Measurements from ENCODE around the gene HERC4.

DNA sequence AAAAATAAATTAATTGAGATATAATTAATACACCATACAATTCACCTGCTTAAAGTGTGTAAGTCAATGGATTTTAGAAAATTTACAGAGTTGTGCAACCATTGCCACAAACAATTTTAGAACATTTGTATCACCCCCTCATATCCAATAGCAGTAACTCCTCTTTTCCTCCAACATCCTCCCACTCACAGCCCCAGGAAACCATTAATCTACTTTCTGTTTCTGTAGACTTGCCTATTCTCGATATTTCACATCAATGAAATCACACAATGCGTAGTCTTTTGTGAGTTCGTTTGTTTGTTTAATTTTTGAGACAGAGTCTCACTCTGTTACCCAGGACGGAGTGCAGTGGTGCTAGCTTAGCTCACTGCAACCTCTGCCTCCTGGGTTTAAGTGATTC is 13.7 kb upstream of the HERC4 start:
- TF ChIP-seq, protein P1, sequence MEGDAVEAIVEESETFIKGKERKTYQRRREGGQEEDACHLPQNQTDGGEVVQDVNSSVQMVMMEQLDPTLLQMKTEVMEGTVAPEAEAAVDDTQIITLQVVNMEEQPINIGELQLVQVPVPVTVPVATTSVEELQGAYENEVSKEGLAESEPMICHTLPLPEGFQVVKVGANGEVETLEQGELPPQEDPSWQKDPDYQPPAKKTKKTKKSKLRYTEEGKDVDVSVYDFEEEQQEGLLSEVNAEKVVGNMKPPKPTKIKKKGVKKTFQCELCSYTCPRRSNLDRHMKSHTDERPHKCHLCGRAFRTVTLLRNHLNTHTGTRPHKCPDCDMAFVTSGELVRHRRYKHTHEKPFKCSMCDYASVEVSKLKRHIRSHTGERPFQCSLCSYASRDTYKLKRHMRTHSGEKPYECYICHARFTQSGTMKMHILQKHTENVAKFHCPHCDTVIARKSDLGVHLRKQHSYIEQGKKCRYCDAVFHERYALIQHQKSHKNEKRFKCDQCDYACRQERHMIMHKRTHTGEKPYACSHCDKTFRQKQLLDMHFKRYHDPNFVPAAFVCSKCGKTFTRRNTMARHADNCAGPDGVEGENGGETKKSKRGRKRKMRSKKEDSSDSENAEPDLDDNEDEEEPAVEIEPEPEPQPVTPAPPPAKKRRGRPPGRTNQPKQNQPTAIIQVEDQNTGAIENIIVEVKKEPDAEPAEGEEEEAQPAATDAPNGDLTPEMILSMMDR (conservative IDR thresholded peaks at IDR 0.05; ENCODE audit: low read length): no peak
- TF ChIP-seq EZH2phosphoT487 (IDR thresholded peaks at IDR 0.05; ENCODE audit: borderline replicate concordance): no peak

All from Loucy (cell line).